IMR-90 (cell line): ENCODE results near the gene PDE8B. TPM values are rescaled to one million over a fixed set of nuclear protein-coding genes. Genes with fewer than 3 reads are reported as not detected.

Experiments
- ATAC-seq: fragments of 200-7000 bp; cut with Tn5 transposase; 2 replicates; pipeline ENCODE4 v1.9.1; 2020; ENCODE audit warnings: low read depth, mild to moderate bottlenecking, moderate library complexity
- BruUV-seq: library from RNA; stranded (reverse); fragments of 400-500 nt; replicated peaks from 2 replicates; lab custom pipeline; 2021; lab: Mats Ljungman, UMichigan
- CTCF ChIA-PET: fragments of 300-600 bp; formaldehyde crosslinking; extraction: SDS; loops from one replicate; lab custom pipeline; 2021; ENCODE audit warnings: antibody characterized with exemption; lab: Yijun Ruan, JAX
- POLR2A ChIA-PET: fragments of 300-600 bp; sonication (Branson Sonifier 250); formaldehyde crosslinking; loops from one replicate; lab custom pipeline; 2022; ENCODE audit warnings: antibody characterized with exemption; ENCODE audit not compliant: unreplicated experiment; lab: Charles Lee
- DNase-seq: peaks from one replicate; pipeline ENCODE4 v3.0.0; 2013
- H2AFZ ChIP-seq: replicated peaks from 2 replicates; pipeline ENCODE3; 2013; ENCODE audit warnings: low read length, mild to moderate bottlenecking; ENCODE audit not compliant: poor library complexity
- H2AK5ac ChIP-seq: 2 replicates; pipeline ENCODE4 v1.6.1; 2013; ENCODE audit warnings: low read depth, low read length, inconsistent platforms
- H2AK9ac ChIP-seq: replicated peaks from 2 replicates; pipeline ENCODE3; 2013; ENCODE audit warnings: mild to moderate bottlenecking, low read depth, low read length, moderate library complexity; ENCODE audit not compliant: poor library complexity
- H2BK120ac ChIP-seq: 2 replicates; pipeline ENCODE4 v1.6.1; 2013; ENCODE audit warnings: low read depth, low read length, inconsistent platforms
- H2BK15ac ChIP-seq: 3 replicates; pipeline ENCODE4 v1.6.1; 2013; ENCODE audit warnings: low read depth, low read length, inconsistent platforms
- H2BK20ac ChIP-seq: 2 replicates; pipeline ENCODE4 v1.6.1; 2013; ENCODE audit warnings: low read depth, mild to moderate bottlenecking, inconsistent platforms, low read length, moderate library complexity
- H2BK5ac ChIP-seq: 2 replicates; pipeline ENCODE4 v1.6.1; 2013; ENCODE audit warnings: mild to moderate bottlenecking, low read depth, low read length, inconsistent platforms; ENCODE audit not compliant: poor library complexity, severe bottlenecking
- H3K14ac ChIP-seq: replicated peaks from 2 replicates; pipeline ENCODE4 v1.6.1; 2013; ENCODE audit warnings: low read depth, low read length, inconsistent platforms
- H3K18ac ChIP-seq: 2 replicates; pipeline ENCODE4 v1.6.1; 2013; ENCODE audit warnings: low read depth, low read length, control low read depth
- H3K23ac ChIP-seq: 2 replicates; pipeline ENCODE4 v1.6.1; 2013; ENCODE audit warnings: low read depth, low read length, inconsistent platforms
- H3K27ac ChIP-seq: 2 replicates; pipeline ENCODE4 v1.5.1; 2013; ENCODE audit warnings: mild to moderate bottlenecking, control low read depth, low read length; ENCODE audit not compliant: insufficient read depth
- H3K27me3 ChIP-seq: 2 replicates; pipeline ENCODE4 v1.6.1; 2013; ENCODE audit warnings: low read length; ENCODE audit not compliant: control insufficient read depth, insufficient read depth
- H3K36me3 ChIP-seq: 2 replicates; pipeline ENCODE4 v1.6.1; 2013; ENCODE audit warnings: low read length, mixed read lengths; ENCODE audit not compliant: control insufficient read depth, insufficient read depth
- H3K4ac ChIP-seq: 2 replicates; pipeline ENCODE4 v1.6.1; 2013; ENCODE audit warnings: low read depth, low read length, inconsistent platforms
- H3K4me1 ChIP-seq: 2 replicates; pipeline ENCODE4 v1.6.1; 2013; ENCODE audit warnings: low read length, mixed read lengths; ENCODE audit not compliant: control insufficient read depth, insufficient read depth
- H3K4me2 ChIP-seq: 2 replicates; pipeline ENCODE4 v1.6.1; 2013; ENCODE audit warnings: low read depth, mild to moderate bottlenecking, control low read depth, low read length, moderate library complexity
- H3K4me3 ChIP-seq: 2 replicates; pipeline ENCODE4 v1.5.1; 2013; ENCODE audit warnings: low read depth, mild to moderate bottlenecking, control low read depth, low read length, moderate library complexity; ENCODE audit not compliant: insufficient read depth
- H3K56ac ChIP-seq: 2 replicates; pipeline ENCODE4 v1.6.1; 2013; ENCODE audit warnings: low read length, inconsistent platforms; ENCODE audit not compliant: insufficient read depth; ENCODE audit errors: extremely low read depth
- H3K79me1 ChIP-seq, 2 experiments: 2 replicates each; pipeline ENCODE4 v1.6.1; 2013; ENCODE audit warnings: low read length in 2 of 2, inconsistent platforms in 1 of 2, low read depth in 1 of 2
- H3K9ac ChIP-seq: 2 replicates; pipeline ENCODE4 v1.6.1; 2013; ENCODE audit warnings: low read depth, low read length, control low read depth
- H3K9me1 ChIP-seq: 2 replicates; pipeline ENCODE4 v1.6.1; 2013; ENCODE audit warnings: low read length, inconsistent platforms; ENCODE audit not compliant: insufficient read depth
- H3K9me3 ChIP-seq: 2 replicates; pipeline ENCODE4 v1.6.1; 2013; ENCODE audit warnings: low read length; ENCODE audit not compliant: control insufficient read depth, insufficient read depth
- H4K20me1 ChIP-seq: 2 replicates; pipeline ENCODE4 v1.6.1; 2013; ENCODE audit warnings: low read length, inconsistent platforms; ENCODE audit not compliant: insufficient read depth
- H4K5ac ChIP-seq: 2 replicates; pipeline ENCODE4 v1.6.1; 2013; ENCODE audit warnings: mild to moderate bottlenecking, low read depth, low read length, control low read depth
- H4K8ac ChIP-seq, 2 experiments: 2 replicates each; pipeline ENCODE4 v1.6.1; 2013; ENCODE audit warnings: low read depth in 2 of 2, low read length in 2 of 2, control low read depth in 1 of 2, inconsistent platforms in 1 of 2
- H4K91ac ChIP-seq: 2 replicates; pipeline ENCODE4 v1.6.1; 2013; ENCODE audit warnings: low read depth, low read length, inconsistent platforms; ENCODE audit not compliant: insufficient read depth
- BHLHE40 ChIP-seq: fragments of 150-350 bp; IDR thresholded peaks from 2 replicates; pipeline ENCODE4 v1.6.1; 2016; ENCODE audit warnings: mild to moderate bottlenecking, low read depth, low read length
- CEBPB ChIP-seq: IDR thresholded peaks from 2 replicates; pipeline ENCODE4 v1.6.1; 2012; ENCODE audit warnings: low read depth, low read length, improper control_type of control experiment
- CHD1 ChIP-seq: IDR thresholded peaks from 2 replicates; pipeline ENCODE4 v1.6.1; 2012; ENCODE audit warnings: low read depth, low read length, improper control_type of control experiment
- FOS ChIP-seq: fragments of 150-350 bp; IDR thresholded peaks from 2 replicates; pipeline ENCODE4 v1.6.1; 2016; ENCODE audit warnings: low read depth, low read length
- MAFK ChIP-seq: IDR thresholded peaks from 2 replicates; pipeline ENCODE4 v1.6.1; 2012; ENCODE audit warnings: low read depth, low read length, improper control_type of control experiment
- MAZ ChIP-seq: IDR thresholded peaks from 2 replicates; pipeline ENCODE4 v1.6.1; 2012; ENCODE audit warnings: low read depth, mild to moderate bottlenecking, low read length, improper control_type of control experiment, moderate library complexity, borderline replicate concordance
- MXI1 ChIP-seq: IDR thresholded peaks from 2 replicates; pipeline ENCODE4 v1.6.1; 2012; ENCODE audit warnings: low read depth, mild to moderate bottlenecking, low read length, moderate library complexity, borderline replicate concordance
- NFE2L2 ChIP-seq: fragments of 150-350 bp; IDR thresholded peaks from 2 replicates; pipeline ENCODE4 v1.6.1; 2016; ENCODE audit warnings: low read depth, mild to moderate bottlenecking, low read length
- POLR2A ChIP-seq: IDR thresholded peaks from 2 replicates; pipeline ENCODE4 v1.6.1; 2012; ENCODE audit warnings: mild to moderate bottlenecking, low read depth, low read length
- RAD21 ChIP-seq: IDR thresholded peaks from 2 replicates; pipeline ENCODE4 v1.6.1; 2012; ENCODE audit warnings: low read length, improper control_type of control experiment
- RCOR1 ChIP-seq: IDR thresholded peaks from 2 replicates; pipeline ENCODE4 v1.6.1; 2012; ENCODE audit warnings: mild to moderate bottlenecking, low read length, improper control_type of control experiment; ENCODE audit not compliant: insufficient replicate concordance
- RFX5 ChIP-seq: IDR thresholded peaks from 2 replicates; pipeline ENCODE4 v1.8.0; 2012; ENCODE audit warnings: low read depth, mild to moderate bottlenecking, low read length, moderate library complexity
- SMC3 ChIP-seq: fragments of 150-350 bp; IDR thresholded peaks from 2 replicates; pipeline ENCODE4 v1.6.1; 2016; ENCODE audit warnings: low read depth, mild to moderate bottlenecking, antibody characterized with exemption, low read length, moderate library complexity
- WGBS, 2 experiments: methylation state at CpG; one replicate each; pipeline versions ENCODE4 v1.1.5 to v1.1.7; 2013; ENCODE audit warnings: missing lambda C conversion rate in 2 of 2; ENCODE audit not compliant: insufficient read length in 1 of 2; ENCODE audit errors: extremely low coverage in 2 of 2; 5-methylcytosine and 5-hydroxymethylcytosine counted together
- dilution Hi-C: fragments of 300-500 bp; cut with HindIII; formaldehyde crosslinking; loops from one replicate; pipeline ENCODE4 v1.14.3; 2018; ENCODE audit warnings: low sequenced_read_pairs; ENCODE audit not compliant: unreplicated experiment
- in situ Hi-C: fragments of 300-500 bp; cut with MboI; formaldehyde crosslinking; loops from 3 replicates; pipeline ENCODE4 v1.14.3; 2019; ENCODE audit warnings: low sequenced_read_pairs, inconsistent platforms, mixed read lengths
- intact Hi-C: fragments of 100-400 bp; cut with micrococcal nuclease; formaldehyde crosslinking; loops from 2 replicates; pipeline ENCODE4 v1.10.0; 2022
- polyA plus RNA-seq, 3 experiments: library from polyadenylated mRNA; depleted of rRNA; stranded (reverse); fragments of >200 nt; gene quantifications; 2 replicates each; pipeline ENCODE4 v1.2.3, GENCODE V29; 2012; ENCODE audit warnings: low replicate concordance in 1 of 3
- total RNA-seq: library from RNA; depleted of rRNA; stranded (reverse); fragments of >200 nt; gene quantifications from 2 replicates; pipeline ENCODE4 v1.2.3, GENCODE V29; 2012
- TF ChIP-seq, protein P1 (sequence below): fragments of 150-350 bp; IDR thresholded peaks from 2 replicates; pipeline ENCODE4 v1.6.1; 2017; ENCODE audit warnings: mild to moderate bottlenecking, antibody characterized with exemption, low read length, low read depth
- TF ChIP-seq, protein P2 (sequence below): conservative IDR thresholded peaks from 2 replicates; pipeline ENCODE4 v1.5.1; 2012; ENCODE audit warnings: mild to moderate bottlenecking, low read depth, low read length, improper control_type of control experiment
- TF ChIP-seq, protein P3 (sequence below): fragments of 150-350 bp; IDR thresholded peaks from 2 replicates; pipeline ENCODE4 v1.6.1; 2016; ENCODE audit warnings: low read depth, mild to moderate bottlenecking, low read length, moderate library complexity, borderline replicate concordance

PDE8B gene
- total and polyA plus RNA-seq, 2 of the 4 experiments (the other 2 are of a cell fraction) = under 0.01 to 0.03 TPM

DNA sequence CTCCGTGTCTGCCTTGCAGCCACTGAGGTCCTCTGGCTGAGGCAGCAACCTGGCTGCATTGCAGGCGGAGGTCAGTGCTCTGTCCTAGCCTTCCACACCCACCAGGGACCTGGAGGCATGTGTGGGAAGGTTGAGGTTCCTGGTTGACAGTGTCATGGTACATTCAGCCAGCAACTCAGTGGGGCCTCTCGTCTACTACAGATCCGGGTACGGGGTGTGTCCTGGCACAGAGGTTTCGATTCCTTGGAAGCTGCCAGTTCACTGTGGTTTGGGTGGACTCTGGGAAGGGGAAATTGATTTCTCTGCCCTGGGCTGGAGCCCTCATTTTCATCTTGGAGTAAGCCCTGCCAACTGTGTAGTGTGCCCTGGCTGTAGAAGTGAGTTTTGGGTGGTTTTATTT, 45.1 kb downstream of the PDE8B start:
- Histone ChIP-seq H3K9me3 (no peaks in the 10 kb centered on the region), H4K8ac (no peak overlapping the region), H4K20me1 (no peaks in the 10 kb centered on the region), H2BK120ac (no peak overlapping the region), H3K4me1 (no peaks in the 10 kb centered on the region), H2BK15ac (no peak overlapping the region), H3K79me1 (no peaks in the 10 kb centered on the region), H3K9ac (no peak overlapping the region), H3K4ac (no peak overlapping the region), H2BK20ac (no peak overlapping the region), H3K23ac (no peak overlapping the region), H3K14ac (no peak overlapping the region), H3K18ac (no peak overlapping the region), H3K4me3 (no peak overlapping the region), H3K36me3 (no peaks in the 10 kb centered on the region), H2AK9ac (no peak overlapping the region), H2AK5ac (no peak overlapping the region), H4K5ac (no peak overlapping the region), H3K4me2 (no peak overlapping the region), H3K9me1 (no peaks in the 10 kb centered on the region), H3K27ac (no peak overlapping the region), H3K27me3 (peaks cover 23% of the 10 kb centered on the region), H4K91ac (no peak overlapping the region), H2AFZ (no peak overlapping the region), H3K56ac (no peak overlapping the region), H2BK5ac (no peak overlapping the region)
- CTCF ChIA-PET = no interaction called here
- intact Hi-C loops = no loop called here
- in situ Hi-C loops = no loop called here
- WGBS, 2 experiments = 50% methylated on average over 2 of the region's 6 CpGs; no CpG with 5 or more reads in 1 of the 2 experiments
- dilution Hi-C loops = no loop called here
- POLR2A ChIA-PET = no interaction called here
- no peak for TF ChIP-seq POLR2A
- TF ChIP-seq, protein P1, sequence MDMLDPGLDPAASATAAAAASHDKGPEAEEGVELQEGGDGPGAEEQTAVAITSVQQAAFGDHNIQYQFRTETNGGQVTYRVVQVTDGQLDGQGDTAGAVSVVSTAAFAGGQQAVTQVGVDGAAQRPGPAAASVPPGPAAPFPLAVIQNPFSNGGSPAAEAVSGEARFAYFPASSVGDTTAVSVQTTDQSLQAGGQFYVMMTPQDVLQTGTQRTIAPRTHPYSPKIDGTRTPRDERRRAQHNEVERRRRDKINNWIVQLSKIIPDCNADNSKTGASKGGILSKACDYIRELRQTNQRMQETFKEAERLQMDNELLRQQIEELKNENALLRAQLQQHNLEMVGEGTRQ = no peak
- no peak for TF ChIP-seq NFE2L2
- TF ChIP-seq, protein P2, sequence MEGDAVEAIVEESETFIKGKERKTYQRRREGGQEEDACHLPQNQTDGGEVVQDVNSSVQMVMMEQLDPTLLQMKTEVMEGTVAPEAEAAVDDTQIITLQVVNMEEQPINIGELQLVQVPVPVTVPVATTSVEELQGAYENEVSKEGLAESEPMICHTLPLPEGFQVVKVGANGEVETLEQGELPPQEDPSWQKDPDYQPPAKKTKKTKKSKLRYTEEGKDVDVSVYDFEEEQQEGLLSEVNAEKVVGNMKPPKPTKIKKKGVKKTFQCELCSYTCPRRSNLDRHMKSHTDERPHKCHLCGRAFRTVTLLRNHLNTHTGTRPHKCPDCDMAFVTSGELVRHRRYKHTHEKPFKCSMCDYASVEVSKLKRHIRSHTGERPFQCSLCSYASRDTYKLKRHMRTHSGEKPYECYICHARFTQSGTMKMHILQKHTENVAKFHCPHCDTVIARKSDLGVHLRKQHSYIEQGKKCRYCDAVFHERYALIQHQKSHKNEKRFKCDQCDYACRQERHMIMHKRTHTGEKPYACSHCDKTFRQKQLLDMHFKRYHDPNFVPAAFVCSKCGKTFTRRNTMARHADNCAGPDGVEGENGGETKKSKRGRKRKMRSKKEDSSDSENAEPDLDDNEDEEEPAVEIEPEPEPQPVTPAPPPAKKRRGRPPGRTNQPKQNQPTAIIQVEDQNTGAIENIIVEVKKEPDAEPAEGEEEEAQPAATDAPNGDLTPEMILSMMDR = no peak
- no peak for TF ChIP-seq MAZ
- TF ChIP-seq CHD1 = no peak
- no peak for TF ChIP-seq FOS
- TF ChIP-seq MAFK = no peak
- TF ChIP-seq RFX5 = no peak
- no peak for TF ChIP-seq BHLHE40
- TF ChIP-seq, protein P3, sequence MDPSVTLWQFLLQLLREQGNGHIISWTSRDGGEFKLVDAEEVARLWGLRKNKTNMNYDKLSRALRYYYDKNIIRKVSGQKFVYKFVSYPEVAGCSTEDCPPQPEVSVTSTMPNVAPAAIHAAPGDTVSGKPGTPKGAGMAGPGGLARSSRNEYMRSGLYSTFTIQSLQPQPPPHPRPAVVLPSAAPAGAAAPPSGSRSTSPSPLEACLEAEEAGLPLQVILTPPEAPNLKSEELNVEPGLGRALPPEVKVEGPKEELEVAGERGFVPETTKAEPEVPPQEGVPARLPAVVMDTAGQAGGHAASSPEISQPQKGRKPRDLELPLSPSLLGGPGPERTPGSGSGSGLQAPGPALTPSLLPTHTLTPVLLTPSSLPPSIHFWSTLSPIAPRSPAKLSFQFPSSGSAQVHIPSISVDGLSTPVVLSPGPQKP = no peak
- TF ChIP-seq SMC3 = no peak
- TF ChIP-seq RCOR1 = no peak
- TF ChIP-seq CEBPB = no peak
- no peak for TF ChIP-seq MXI1
- TF ChIP-seq RAD21 = no peak
- no peak for DNase-seq
- no peak for ATAC-seq
- BruUV-seq = no TSS peak
